Gastrocnemius medialis (tissue), 4 donors: ENCODE data around the gene STKLD1.

Source experiments
- CTCF ChIP-seq, 5 experiments: fragments of 450-650 bp in 3 of 5; fragments of 200-600 bp in 2 of 5; sonication (generic) in 2 of 5; IDR thresholded peaks in 4 of 5; conservative IDR thresholded peaks in 1 of 5; 1 replicate in 4 of 5; 2 replicates in 1 of 5; pipeline ENCODE4 v1.5.1; 2016 to 2019; ENCODE audit warnings: antibody characterized with exemption in 5 of 5, mild to moderate bottlenecking in 3 of 5, moderate library complexity in 3 of 5
- POLR2A ChIP-seq, 2 donors: fragments of 450-650 bp; IDR thresholded peaks; one replicate each; pipeline ENCODE4 v1.6.1; 2017; ENCODE audit warnings: antibody characterized with exemption in 2 of 2, mild to moderate bottlenecking in 2 of 2, moderate library complexity in 2 of 2

GRCh38 chr9:133439337-133439736 lies 63.2 kb downstream of the STKLD1 start:
- TF ChIP-seq CTCF (IDR thresholded peaks at IDR 0.05 in 4 of 5, conservative IDR thresholded peaks at IDR 0.05 in 1 of 5) (no peak), POLR2A (IDR thresholded peaks at IDR 0.05) (no peak)
